SK-N-SH (cell line): ENCODE measurements around the gene NAA38. TPM values are rescaled to one million over a fixed set of nuclear protein-coding genes. Genes with fewer than 3 reads are reported as not detected.

Source experiments
- CTCF ChIA-PET: fragments of 300-600, 350-600 bp; formaldehyde crosslinking; extraction: SDS; loops from one replicate; lab custom pipeline; 2021; lab: Yijun Ruan, JAX
- POLR2A ChIA-PET: fragments of 350-600 bp; sonication (Branson Sonifier 250); formaldehyde crosslinking; extraction: SDS; loops from one replicate; lab custom pipeline; 2020; ENCODE audit warnings: antibody characterized with exemption, inconsistent platforms; lab: Yijun Ruan, JAX
- DNase-seq: peaks from one replicate; pipeline ENCODE4 v3.0.0; 2012
- H2AFZ ChIP-seq: fragments of 200-600 bp; sonication (generic); 2 replicates; pipeline ENCODE4 v1.8.1; 2016; ENCODE audit warnings: antibody characterized with exemption, mild to moderate bottlenecking, low read depth
- H3F3A ChIP-seq: fragments of 200-600 bp; sonication (generic); replicated peaks from 2 replicates; pipeline ENCODE3; 2016; ENCODE audit warnings: antibody characterized with exemption, mild to moderate bottlenecking; ENCODE audit not compliant: insufficient read depth
- H3K27ac ChIP-seq, 2 experiments: fragments of 200-500 bp in 1 of 2; fragments of 200-600 bp in 1 of 2; sonication (Bioruptor generic) in 1 of 2; sonication (generic), shearing (Covaris generic) in 1 of 2; 2 replicates each; pipeline versions ENCODE4 v1.5.1 to v1.6.1; 2014 to 2016; ENCODE audit warnings: low read depth in 2 of 2, inconsistent platforms in 1 of 2, low read length in 1 of 2, mild to moderate bottlenecking in 1 of 2, mixed read lengths in 1 of 2
- H3K27me3 ChIP-seq: fragments of 200-600 bp; sonication (generic), shearing (Covaris generic); 2 replicates; pipeline ENCODE4 v1.6.1; 2016; ENCODE audit warnings: mixed run types; ENCODE audit not compliant: insufficient read depth
- H3K36me3 ChIP-seq, 2 experiments: fragments of 200-500 bp in 1 of 2; fragments of 200-600 bp in 1 of 2; sonication (Bioruptor generic) in 1 of 2; sonication (generic) in 1 of 2; replicated peaks in 1 of 2; 2 replicates each; pipeline versions ENCODE3 to v1.5.1; 2014 to 2016; ENCODE audit warnings: low read length in 1 of 2, mild to moderate bottlenecking in 1 of 2; ENCODE audit not compliant: insufficient read depth in 2 of 2, control insufficient read depth in 1 of 2
- H3K4me1 ChIP-seq, 2 experiments: fragments of 200-500 bp in 1 of 2; fragments of 200-600 bp in 1 of 2; sonication (Bioruptor generic) in 1 of 2; sonication (generic), shearing (Covaris generic) in 1 of 2; 2 replicates each; pipeline versions ENCODE4 v1.5.1 to v1.6.1; 2014 to 2016; ENCODE audit warnings: low read depth in 1 of 2, low read length in 1 of 2, mixed run types in 1 of 2; ENCODE audit not compliant: insufficient read depth in 2 of 2, control insufficient read depth in 1 of 2
- H3K4me2 ChIP-seq: fragments of 200-600 bp; sonication (generic), shearing (Covaris generic); 2 replicates; pipeline ENCODE4 v1.6.1; 2017; ENCODE audit warnings: mixed run types
- H3K4me3 ChIP-seq, 2 experiments: fragments of 200-500 bp in 1 of 2; fragments of 200-600 bp in 1 of 2; sonication (Bioruptor generic) in 1 of 2; sonication (generic), shearing (Covaris generic) in 1 of 2; 2 replicates each; pipeline versions ENCODE4 v1.5.1 to v1.8.1; 2014 to 2016; ENCODE audit warnings: low read depth in 2 of 2, inconsistent platforms in 1 of 2, low read length in 1 of 2, mild to moderate bottlenecking in 1 of 2, mixed read lengths in 1 of 2, moderate library complexity in 1 of 2
- H3K79me2 ChIP-seq: fragments of 200-600 bp; sonication (generic); 2 replicates; pipeline ENCODE4 v1.8.1; 2017; ENCODE audit warnings: mild to moderate bottlenecking; ENCODE audit not compliant: insufficient read depth
- H3K9ac ChIP-seq: fragments of 200-600 bp; sonication (generic); 2 replicates; pipeline ENCODE4 v1.6.1; 2017; ENCODE audit warnings: mixed run types
- H3K9me2 ChIP-seq: fragments of 200-600 bp; sonication (generic); 2 replicates; pipeline ENCODE4 v1.6.1; 2017; ENCODE audit warnings: mixed run types
- H3K9me3 ChIP-seq: fragments of 200-600 bp; sonication (generic); 2 replicates; pipeline ENCODE4 v1.6.1; 2017; ENCODE audit warnings: mixed run types, mild to moderate bottlenecking, moderate library complexity
- H4K20me1 ChIP-seq: fragments of 200-600 bp; sonication (generic); 2 replicates; pipeline ENCODE4 v1.6.1; 2017; ENCODE audit warnings: mild to moderate bottlenecking, mixed run types; ENCODE audit not compliant: insufficient read depth
- CHD2 ChIP-seq: fragments of 150-350 bp; IDR thresholded peaks from 2 replicates; pipeline ENCODE4 v1.6.1; 2018; ENCODE audit warnings: low read length; ENCODE audit not compliant: partially characterized antibody
- EP300 ChIP-seq, 2 experiments: IDR thresholded peaks; 2 replicates each; pipeline versions ENCODE4 v1.4.0 to v1.6.1; 2012; ENCODE audit warnings: borderline replicate concordance in 1 of 2, low read depth in 1 of 2, low read length in 1 of 2
- EZH2phosphoT487 ChIP-seq: fragments of 200-600 bp; sonication (generic); IDR thresholded peaks from 2 replicates; pipeline ENCODE4 v1.6.1; 2017; ENCODE audit warnings: low read depth, mixed run types, mild to moderate bottlenecking, antibody characterized with exemption, moderate library complexity, borderline replicate concordance
- GABPA ChIP-seq: IDR thresholded peaks from 2 replicates; pipeline ENCODE4 v1.4.0; 2012; ENCODE audit warnings: low read depth, mild to moderate bottlenecking
- GATA2 ChIP-seq: sonication (generic); formaldehyde crosslinking; IDR thresholded peaks from 2 replicates; pipeline ENCODE4 v1.5.0; 2020; ENCODE audit warnings: mild to moderate bottlenecking, missing genetic modification reagents
- MAX ChIP-seq: IDR thresholded peaks from 2 replicates; pipeline ENCODE4 v1.4.0; 2012; ENCODE audit warnings: low read depth
- MEF2A ChIP-seq: IDR thresholded peaks from 2 replicates; pipeline ENCODE4 v1.4.0; 2012; ENCODE audit warnings: low read depth, borderline replicate concordance
- MXI1 ChIP-seq: IDR thresholded peaks from 2 replicates; pipeline ENCODE4 v1.6.1; 2012; ENCODE audit warnings: mild to moderate bottlenecking, low read depth, low read length, improper control_type of control experiment
- NFIC ChIP-seq: IDR thresholded peaks from 2 replicates; pipeline ENCODE4 v1.4.0; 2012; ENCODE audit warnings: borderline replicate concordance
- NRF1 ChIP-seq: IDR thresholded peaks from 2 replicates; pipeline ENCODE4 v1.6.1; 2012; ENCODE audit warnings: low read depth, mild to moderate bottlenecking, low read length
- RCOR1 ChIP-seq: fragments of 150-350 bp; IDR thresholded peaks from 2 replicates; pipeline ENCODE4 v1.6.1; 2017; ENCODE audit warnings: antibody characterized with exemption, low read length
- RFX5 ChIP-seq: IDR thresholded peaks from 2 replicates; pipeline ENCODE4 v1.6.1; 2012; ENCODE audit warnings: mild to moderate bottlenecking, improper control_type of control experiment, low read length
- SIN3A ChIP-seq: IDR thresholded peaks from 2 replicates; pipeline ENCODE4 v1.6.1; 2012; ENCODE audit warnings: low read depth, mild to moderate bottlenecking, low read length, moderate library complexity, borderline replicate concordance
- SMC3 ChIP-seq: IDR thresholded peaks from 2 replicates; pipeline ENCODE4 v1.6.1; 2012; ENCODE audit warnings: low read depth, low read length, improper control_type of control experiment
- TCF12 ChIP-seq: IDR thresholded peaks from 2 replicates; pipeline ENCODE4 v1.4.0; 2012
- USF1 ChIP-seq: IDR thresholded peaks from 2 replicates; pipeline ENCODE4 v1.4.0; 2012; ENCODE audit warnings: low read depth, borderline replicate concordance
- YY1 ChIP-seq: IDR thresholded peaks from 2 replicates; pipeline ENCODE4 v1.4.0; 2012; ENCODE audit warnings: low read depth, mild to moderate bottlenecking
- ZBTB33 ChIP-seq: IDR thresholded peaks from 2 replicates; pipeline ENCODE4 v1.4.0; 2012; ENCODE audit warnings: low read depth, borderline replicate concordance
- WGBS: methylation state at CpG from one replicate; pipeline ENCODE4 v1.1.6; 2017; ENCODE audit warnings: low lambda C conversion rate; 5-methylcytosine and 5-hydroxymethylcytosine counted together
- polyA plus RNA-seq, 3 experiments: library from polyadenylated mRNA; depleted of rRNA; stranded (reverse); fragments of >200 nt; gene quantifications; 2 replicates each; pipeline ENCODE4 v1.2.3, GENCODE V29; 2012
- TF ChIP-seq, protein P1 (sequence below): fragments of 200-600 bp; sonication (generic); IDR thresholded peaks from 2 replicates; pipeline ENCODE4 v1.6.1; 2017; ENCODE audit warnings: antibody characterized with exemption, mild to moderate bottlenecking, moderate library complexity
- TF ChIP-seq, protein P2 (sequence below): fragments of 150-350 bp; IDR thresholded peaks from 2 replicates; pipeline ENCODE4 v1.6.1; 2017; ENCODE audit warnings: antibody characterized with exemption, low read length, low read depth, borderline replicate concordance
- TF ChIP-seq, protein P3 (sequence below): IDR thresholded peaks from 2 replicates; pipeline ENCODE4 v1.6.1; 2012; ENCODE audit warnings: mild to moderate bottlenecking, low read depth, low read length, moderate library complexity

NAA38 gene
- 133 and 202 TPM in 2 replicates for polyA plus RNA-seq (2012; rRNA removed)
- polyA plus RNA-seq (2012; cell fraction: cytosol; rRNA removed) = 105 and 121 TPM in 2 replicates
- 74.0 and 122 TPM in 2 replicates for polyA plus RNA-seq (2012; cell fraction: nucleus; rRNA removed)

DNA sequence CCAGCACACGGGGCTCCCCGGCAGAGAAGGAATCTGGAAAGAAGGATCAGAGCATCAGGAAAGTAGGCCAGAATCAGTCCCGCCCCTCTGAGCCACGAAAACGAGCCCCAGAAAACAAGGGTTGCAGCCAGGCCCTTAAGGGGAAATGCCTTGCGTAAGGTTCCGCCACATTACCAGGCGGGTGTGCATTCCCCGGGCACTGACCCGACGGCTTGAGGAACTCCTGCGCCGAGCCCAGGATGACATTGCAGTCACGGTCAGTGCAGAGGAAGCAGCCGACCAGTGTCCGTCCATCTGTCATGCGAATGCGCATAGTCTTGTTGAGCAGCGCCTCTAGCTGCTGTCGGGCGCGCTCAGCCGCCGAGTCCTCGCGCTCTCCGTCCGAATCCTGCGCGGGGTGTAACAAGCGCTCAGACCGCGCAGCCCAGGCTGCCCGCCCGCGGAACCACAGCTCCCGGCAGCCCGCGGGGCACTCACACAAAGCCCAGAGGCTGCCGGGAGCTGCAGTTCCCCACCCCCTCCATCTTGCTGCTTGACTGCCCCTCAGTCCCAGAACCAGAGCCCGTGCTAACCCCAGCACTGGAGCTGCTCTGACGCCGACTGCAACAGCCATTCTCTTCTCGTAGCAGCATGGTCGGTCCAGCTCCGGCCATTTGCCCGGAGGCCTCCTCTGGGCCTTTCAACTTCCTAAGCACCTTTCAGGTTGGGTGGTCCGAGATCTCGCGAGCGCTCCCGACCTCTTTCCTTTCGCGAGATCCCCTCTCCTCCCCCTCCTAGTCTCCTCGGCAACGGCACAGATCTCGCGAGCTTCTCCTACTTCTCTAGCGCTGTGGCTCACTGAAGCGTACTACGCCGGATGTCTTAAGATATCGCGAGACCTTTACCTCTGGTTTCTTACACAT, at the start of gene NAA38:
TSS of gene NAA38 (minus strand) at position 749 of the 902 bp plus-strand sequence. CDS start at position 653, 96 bp downstream.
- no peaks in the 10 kb centered on the region for H3K9me2 ChIP-seq
- H3K4me3 ChIP-seq = peak within 1 kb of the TSS; percentile 72 to 77
- H3K79me2 ChIP-seq = peaks cover 17% of the 10 kb centered on the region; the same call in 1 of the 2 replicates
- WGBS = 1% methylated on average over 28 of the region's 64 CpGs
- H3F3A ChIP-seq = peaks cover 19% of the 10 kb centered on the region
- peak within 1 kb of the TSS; percentile 73 for H2AFZ ChIP-seq
- POLR2A ChIA-PET = interaction anchor here (0.6 to 1.9 kb wide), 16 partner anchors 12 to 637 kb away, joined by 3 to 17 read pairs (median 4); partner anchors contain the start of genes KDM6B, RNF227 and TP53
- no peaks in the 10 kb centered on the region for H3K27me3 ChIP-seq
- peak within 1 kb of the TSS; percentile 79 for H3K9ac ChIP-seq
- H3K4me2 ChIP-seq = peak within 1 kb of the TSS; percentile 91
- peak within 1 kb of the TSS; percentile 93 to 100 for H3K27ac ChIP-seq
- CTCF ChIA-PET = interaction anchor here (0.6 to 3.1 kb wide), 23 partner anchors 9 to 254 kb away, joined by 3 to 32 read pairs (median 5); partner anchors contain the start of genes KDM6B, TP53 and WRAP53
- peaks cover 23 to 35% of the 10 kb centered on the region in 2 experiments; a peak in 3 of 4 replicates for H3K4me1 ChIP-seq
- peaks cover 5% of the 10 kb centered on the region for H4K20me1 ChIP-seq
- DNase-seq = peak; percentile 90
- no peaks in the 10 kb centered on the region for H3K9me3 ChIP-seq
- H3K36me3 ChIP-seq = peaks cover 11 to 49% of the 10 kb centered on the region in 2 experiments
- TF ChIP-seq NRF1 (peak; percentile 84), RFX5 (no peak), CHD2 (peak; percentile 98), ZBTB33 (peak; percentile 97), TCF12 (no peak), EP300 (IDR thresholded peaks at IDR 0.05; ENCODE audit: borderline replicate concordance in 1 of 2, low read depth in 1 of 2, low read length in 1 of 2) (0 out of 4 replicates have a peak, but pooled peaks of 1 of the 2 experiments have one; percentile 6), MXI1 (peak; percentile 89), EZH2phosphoT487 (no peak), MEF2A (no peak), YY1 (peak; percentile 86), RCOR1 (no peak), GATA2 (no peak), USF1 (no peak), NFIC (no peak), GABPA (no peak; the same call in none of the 2 replicates), SIN3A (peak; percentile 92), SMC3 (peak; percentile 35), MAX (peak; percentile 61; the same call in 1 of the 2 replicates)
- TF ChIP-seq, protein P1, sequence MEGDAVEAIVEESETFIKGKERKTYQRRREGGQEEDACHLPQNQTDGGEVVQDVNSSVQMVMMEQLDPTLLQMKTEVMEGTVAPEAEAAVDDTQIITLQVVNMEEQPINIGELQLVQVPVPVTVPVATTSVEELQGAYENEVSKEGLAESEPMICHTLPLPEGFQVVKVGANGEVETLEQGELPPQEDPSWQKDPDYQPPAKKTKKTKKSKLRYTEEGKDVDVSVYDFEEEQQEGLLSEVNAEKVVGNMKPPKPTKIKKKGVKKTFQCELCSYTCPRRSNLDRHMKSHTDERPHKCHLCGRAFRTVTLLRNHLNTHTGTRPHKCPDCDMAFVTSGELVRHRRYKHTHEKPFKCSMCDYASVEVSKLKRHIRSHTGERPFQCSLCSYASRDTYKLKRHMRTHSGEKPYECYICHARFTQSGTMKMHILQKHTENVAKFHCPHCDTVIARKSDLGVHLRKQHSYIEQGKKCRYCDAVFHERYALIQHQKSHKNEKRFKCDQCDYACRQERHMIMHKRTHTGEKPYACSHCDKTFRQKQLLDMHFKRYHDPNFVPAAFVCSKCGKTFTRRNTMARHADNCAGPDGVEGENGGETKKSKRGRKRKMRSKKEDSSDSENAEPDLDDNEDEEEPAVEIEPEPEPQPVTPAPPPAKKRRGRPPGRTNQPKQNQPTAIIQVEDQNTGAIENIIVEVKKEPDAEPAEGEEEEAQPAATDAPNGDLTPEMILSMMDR = peak; percentile 47
- TF ChIP-seq, protein P2, sequence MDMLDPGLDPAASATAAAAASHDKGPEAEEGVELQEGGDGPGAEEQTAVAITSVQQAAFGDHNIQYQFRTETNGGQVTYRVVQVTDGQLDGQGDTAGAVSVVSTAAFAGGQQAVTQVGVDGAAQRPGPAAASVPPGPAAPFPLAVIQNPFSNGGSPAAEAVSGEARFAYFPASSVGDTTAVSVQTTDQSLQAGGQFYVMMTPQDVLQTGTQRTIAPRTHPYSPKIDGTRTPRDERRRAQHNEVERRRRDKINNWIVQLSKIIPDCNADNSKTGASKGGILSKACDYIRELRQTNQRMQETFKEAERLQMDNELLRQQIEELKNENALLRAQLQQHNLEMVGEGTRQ = no peak
- TF ChIP-seq, protein P3, sequence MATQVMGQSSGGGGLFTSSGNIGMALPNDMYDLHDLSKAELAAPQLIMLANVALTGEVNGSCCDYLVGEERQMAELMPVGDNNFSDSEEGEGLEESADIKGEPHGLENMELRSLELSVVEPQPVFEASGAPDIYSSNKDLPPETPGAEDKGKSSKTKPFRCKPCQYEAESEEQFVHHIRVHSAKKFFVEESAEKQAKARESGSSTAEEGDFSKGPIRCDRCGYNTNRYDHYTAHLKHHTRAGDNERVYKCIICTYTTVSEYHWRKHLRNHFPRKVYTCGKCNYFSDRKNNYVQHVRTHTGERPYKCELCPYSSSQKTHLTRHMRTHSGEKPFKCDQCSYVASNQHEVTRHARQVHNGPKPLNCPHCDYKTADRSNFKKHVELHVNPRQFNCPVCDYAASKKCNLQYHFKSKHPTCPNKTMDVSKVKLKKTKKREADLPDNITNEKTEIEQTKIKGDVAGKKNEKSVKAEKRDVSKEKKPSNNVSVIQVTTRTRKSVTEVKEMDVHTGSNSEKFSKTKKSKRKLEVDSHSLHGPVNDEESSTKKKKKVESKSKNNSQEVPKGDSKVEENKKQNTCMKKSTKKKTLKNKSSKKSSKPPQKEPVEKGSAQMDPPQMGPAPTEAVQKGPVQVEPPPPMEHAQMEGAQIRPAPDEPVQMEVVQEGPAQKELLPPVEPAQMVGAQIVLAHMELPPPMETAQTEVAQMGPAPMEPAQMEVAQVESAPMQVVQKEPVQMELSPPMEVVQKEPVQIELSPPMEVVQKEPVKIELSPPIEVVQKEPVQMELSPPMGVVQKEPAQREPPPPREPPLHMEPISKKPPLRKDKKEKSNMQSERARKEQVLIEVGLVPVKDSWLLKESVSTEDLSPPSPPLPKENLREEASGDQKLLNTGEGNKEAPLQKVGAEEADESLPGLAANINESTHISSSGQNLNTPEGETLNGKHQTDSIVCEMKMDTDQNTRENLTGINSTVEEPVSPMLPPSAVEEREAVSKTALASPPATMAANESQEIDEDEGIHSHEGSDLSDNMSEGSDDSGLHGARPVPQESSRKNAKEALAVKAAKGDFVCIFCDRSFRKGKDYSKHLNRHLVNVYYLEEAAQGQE = no peak
